HG02759 (cell line): ENCODE data around the gene KDM4C.
A peak's percentile ranks its signal among the peaks of the same experiment; 100 is the strongest.
"Not testable (repeated sequence)": the region's sequence is repeated elsewhere in the genome, so short reads cannot be mapped to it uniquely, and the experiment has no call there.

Experiments used
- ATAC-seq: cut with Tn5 transposase; IDR thresholded peaks from one replicate; pipeline ENCODE4 v1.9.1; 2021; ENCODE audit warnings: mild to moderate bottlenecking, moderate library complexity; ENCODE audit not compliant: unreplicated experiment

Gene KDM4C

GRCh38 chr9:7011395-7012067 lies 253.8 kb downstream of the KDM4C start:
- no peak for ATAC-seq

- no peak for ATAC-seq
Observed at GRCh38 chr9:7027996-7028395, 270.2 kb downstream of the KDM4C start.

- no peak for ATAC-seq
Observed at GRCh38 chr9:7028591-7028990, 270.8 kb downstream of the KDM4C start.

GRCh38 chr9:7030943-7031342 lies 273.2 kb downstream of the KDM4C start:
- not testable (repeated sequence) for ATAC-seq

GRCh38 chr9:7033076-7034045 lies 275.6 kb downstream of the KDM4C start:
- no peak for ATAC-seq

GRCh38 chr9:7037176-7037575 lies 279.4 kb downstream of the KDM4C start:
- no peak for ATAC-seq

GRCh38 chr9:7042124-7042523 lies 284.4 kb downstream of the KDM4C start:
- no peak for ATAC-seq

- ATAC-seq: no peak
Observed at GRCh38 chr9:7045361-7045760, 287.6 kb downstream of the KDM4C start.

- no peak for ATAC-seq
Observed at GRCh38 chr9:7051711-7052110, 293.9 kb downstream of the KDM4C start.

- ATAC-seq: no peak
Observed at GRCh38 chr9:7053903-7054302, 296.1 kb downstream of the KDM4C start.

GRCh38 chr9:7055171-7055903 lies 297.6 kb downstream of the KDM4C start:
- peak; percentile 59 for ATAC-seq

GRCh38 chr9:7056254-7056653 lies 298.5 kb downstream of the KDM4C start:
- ATAC-seq: no peak

- no peak for ATAC-seq
Observed at GRCh38 chr9:7058473-7058872, 300.7 kb downstream of the KDM4C start.

- no peak for ATAC-seq
Observed at GRCh38 chr9:7067169-7067568, 309.4 kb downstream of the KDM4C start.

- no peak for ATAC-seq
Observed at GRCh38 chr9:7071916-7072315, 314.1 kb downstream of the KDM4C start.

- no peak for ATAC-seq
Observed at GRCh38 chr9:7073706-7074105, 315.9 kb downstream of the KDM4C start.

- ATAC-seq: no peak
Observed at GRCh38 chr9:7075154-7075553, 317.4 kb downstream of the KDM4C start.

- ATAC-seq: no peak
Observed at GRCh38 chr9:7079051-7079450, 321.3 kb downstream of the KDM4C start.

- ATAC-seq: no peak
Observed at GRCh38 chr9:7081065-7081600, 323.4 kb downstream of the KDM4C start.

GRCh38 chr9:7083192-7083591 lies 325.4 kb downstream of the KDM4C start:
- ATAC-seq: no peak

- no peak for ATAC-seq
Observed at GRCh38 chr9:7085357-7085756, 327.6 kb downstream of the KDM4C start.
